GM23338 (cell line): ENCODE data around the gene TSFM. TPM values are rescaled to one million over a fixed set of nuclear protein-coding genes. Genes with fewer than 3 reads are reported as not detected.
A peak's percentile ranks its signal among the peaks of the same experiment; 100 is the strongest.

Experiments
- ATAC-seq: fragments of 200-7000 bp; cut with Tn5 transposase; 3 replicates; pipeline ENCODE4 v1.9.1; 2020
- DNase-seq: peaks from one replicate; pipeline ENCODE4 v3.0.0-alpha.2; 2015; ENCODE audit warnings: low spot score
- H2AFZ ChIP-seq: fragments of 200-600 bp; sonication (generic); 2 replicates; pipeline ENCODE4 v1.8.0; 2016; ENCODE audit warnings: antibody characterized with exemption, mild to moderate bottlenecking, moderate library complexity
- H3F3A ChIP-seq: fragments of 200-600 bp; sonication (generic); replicated peaks from 2 replicates; pipeline ENCODE4 v1.8.0; 2017; ENCODE audit warnings: antibody characterized with exemption, mixed run types, low read depth
- H3K27ac ChIP-seq: fragments of 200-600 bp; sonication (generic); 2 replicates; pipeline ENCODE4 v1.6.1; 2016; ENCODE audit warnings: low read depth
- H3K27me3 ChIP-seq: fragments of 200-600 bp; sonication (generic); 2 replicates; pipeline ENCODE4 v1.8.0; 2016; ENCODE audit warnings: mild to moderate bottlenecking, mixed run types, moderate library complexity; ENCODE audit not compliant: insufficient read depth
- H3K36me3 ChIP-seq: fragments of 200-600 bp; sonication (generic); 2 replicates; pipeline ENCODE4 v1.8.0; 2016; ENCODE audit warnings: mild to moderate bottlenecking; ENCODE audit not compliant: insufficient read depth
- H3K4me1 ChIP-seq: fragments of 200-600 bp; sonication (generic); 2 replicates; pipeline ENCODE4 v1.8.0; 2016; ENCODE audit warnings: mild to moderate bottlenecking, moderate library complexity; ENCODE audit not compliant: insufficient read depth
- H3K4me2 ChIP-seq: fragments of 200-600 bp; sonication (generic); 2 replicates; pipeline ENCODE4 v1.7.1; 2017; ENCODE audit warnings: mixed run types
- H3K4me3 ChIP-seq: fragments of 200-600 bp; sonication (generic); 2 replicates; pipeline ENCODE4 v1.6.1; 2016; ENCODE audit warnings: mixed run types
- H3K79me2 ChIP-seq: fragments of 200-600 bp; sonication (generic); replicated peaks from 2 replicates; pipeline ENCODE4 v1.8.0; 2017; ENCODE audit warnings: mild to moderate bottlenecking; ENCODE audit not compliant: insufficient read depth
- H3K9me2 ChIP-seq: fragments of 200-600 bp; sonication (generic); 2 replicates; pipeline ENCODE4 v1.8.0; 2017; ENCODE audit not compliant: insufficient read depth
- H4K20me1 ChIP-seq: fragments of 200-600 bp; sonication (generic); replicated peaks from 2 replicates; pipeline ENCODE4 v1.8.0; 2017; ENCODE audit warnings: mild to moderate bottlenecking; ENCODE audit not compliant: insufficient read depth
- H3K27ac Mint-ChIP-seq: 2 replicates; pipeline ENCODE4 v1.8.0; 2020; ENCODE audit warnings: inconsistent platforms, mild to moderate bottlenecking, moderate library complexity, mixed read lengths
- H3K27me3 Mint-ChIP-seq: 3 replicates; pipeline ENCODE4 v1.8.0; 2022; ENCODE audit warnings: low read depth, mild to moderate bottlenecking, moderate library complexity, mixed read lengths, inconsistent platforms; ENCODE audit not compliant: insufficient read depth, poor library complexity
- H3K36me3 Mint-ChIP-seq: 3 replicates; pipeline ENCODE4 v1.8.0; 2021; ENCODE audit warnings: low read depth, mild to moderate bottlenecking, inconsistent platforms, moderate library complexity, mixed read lengths
- H3K4me1 Mint-ChIP-seq: 3 replicates; pipeline ENCODE4 v1.8.0; 2020; ENCODE audit warnings: mild to moderate bottlenecking, inconsistent platforms, mixed read lengths
- H3K4me3 Mint-ChIP-seq: 3 replicates; pipeline ENCODE4 v1.8.0; 2021; ENCODE audit warnings: moderate library complexity, mild to moderate bottlenecking, inconsistent platforms, mixed read lengths
- H3K9me3 Mint-ChIP-seq: 3 replicates; pipeline ENCODE4 v1.8.0; 2020; ENCODE audit warnings: moderate library complexity, mild to moderate bottlenecking, inconsistent platforms, mixed read lengths
- CTCF ChIP-seq, 2 experiments: fragments of 200-600 bp in 1 of 2; sonication (generic) in 1 of 2; conservative IDR thresholded peaks; 2 replicates each; pipeline versions ENCODE4 v1.5.1 to v1.6.1; 2016 to 2017; ENCODE audit warnings: antibody characterized with exemption in 2 of 2, low read depth in 2 of 2, mild to moderate bottlenecking in 2 of 2, moderate library complexity in 1 of 2
- ETS1 ChIP-seq: IDR thresholded peaks from 2 replicates; pipeline ENCODE4 v1.6.1; 2016; ENCODE audit warnings: antibody characterized with exemption
- EZH2 ChIP-seq: fragments of 200-600 bp; sonication (generic); IDR thresholded peaks from one replicate; pipeline ENCODE4 v1.8.0; 2017; ENCODE audit warnings: antibody characterized with exemption, mild to moderate bottlenecking, low read depth; ENCODE audit not compliant: unreplicated experiment
- EZH2phosphoT487 ChIP-seq: fragments of 200-600 bp; sonication (generic); IDR thresholded peaks from one replicate; pipeline ENCODE4 v1.8.1; 2018; ENCODE audit warnings: antibody characterized with exemption; ENCODE audit not compliant: unreplicated experiment
- JUNB ChIP-seq: IDR thresholded peaks from one replicate; pipeline ENCODE4 v1.6.1; 2016; ENCODE audit warnings: antibody characterized with exemption; ENCODE audit not compliant: unreplicated experiment
- NANOG ChIP-seq: IDR thresholded peaks from 2 replicates; pipeline ENCODE4 v1.6.1; 2016; ENCODE audit warnings: antibody characterized with exemption, borderline replicate concordance
- POLR2AphosphoS5 ChIP-seq: IDR thresholded peaks from 2 replicates; pipeline ENCODE4 v1.6.1; 2016; ENCODE audit warnings: antibody characterized with exemption, low read depth
- REST ChIP-seq: IDR thresholded peaks from one replicate; pipeline ENCODE4 v1.6.1; 2018; ENCODE audit warnings: antibody characterized with exemption; ENCODE audit not compliant: unreplicated experiment
- ZNF114 ChIP-seq: fragments of 250-450 bp; sonication (Bioruptor Pico); IDR thresholded peaks from 2 replicates; pipeline ENCODE4 v1.5.0; 2020; ENCODE audit warnings: mild to moderate bottlenecking, moderate library complexity
- ZNF331 ChIP-seq: fragments of 250-450 bp; sonication (Bioruptor Pico); IDR thresholded peaks from 2 replicates; pipeline ENCODE4 v1.5.0; 2020; ENCODE audit warnings: low read depth, mild to moderate bottlenecking, moderate library complexity
- polyA plus RNA-seq: library from polyadenylated mRNA; unstranded; fragments of >200 nt; fragmentation: Nextera tagmentation; extraction: Ambion mirVana; gene quantifications from 2 replicates; pipeline ENCODE4 v1.2.1, GENCODE V29; 2016
- total RNA-seq: library from RNA; depleted of rRNA; stranded (reverse); fragments of >200 nt; shearing (Covaris generic); gene quantifications from 2 replicates; pipeline ENCODE4 v1.2.3, GENCODE V29; 2014

The TSFM gene
- total and polyA plus RNA-seq, 2 experiments from 2014 or later, result 29.5 to 43.1 TPM

GRCh38 chr12:57834086-57834876 is 51.7 kb downstream of the TSFM start (continued):
- TF ChIP-seq EZH2phosphoT487 (no peak), ETS1 (no peak), EZH2 (no peak), JUNB (no peak)

GRCh38 chr12:57835366-57836288 is 53.0 kb downstream of the TSFM start:
- peaks cover 97% of the 10 kb centered on the region for H3K79me2 ChIP-seq
- H3K27me3 Mint-ChIP-seq, result peaks cover 13% of the 10 kb centered on the region
- TF ChIP-seq ZNF114 (CRISPR knock-in tag), result no peak
- TF ChIP-seq ZNF331 (CRISPR knock-in tag), result no peak
- TF ChIP-seq REST, result no peak
- no peak for TF ChIP-seq JUNB
- TF ChIP-seq EZH2phosphoT487, result no peak
- TF ChIP-seq CTCF (conservative IDR thresholded peaks at IDR 0.05; ENCODE audit: low read depth in 2 of 2), result no peak
- no peak for TF ChIP-seq POLR2AphosphoS5
- TF ChIP-seq NANOG, result no peak

More at GRCh38 chr12:57835366-57836288, 53.0 kb downstream of the TSFM start:
- ATAC-seq (no peak), DNase-seq (no peak)
- Histone ChIP-seq H3K4me3 (peak overlapping the region; percentile 29; the same call in 1 of the 2 replicates), H3K27me3 (no peaks in the 10 kb centered on the region), H3K4me2 (peak overlapping the region; percentile 42), H3K36me3 (no peaks in the 10 kb centered on the region), H3K9me2 (no peaks in the 10 kb centered on the region), H2AFZ (no peak overlapping the region), H3F3A (peaks cover 17% of the 10 kb centered on the region), H3K4me1 (peaks cover 82% of the 10 kb centered on the region), H4K20me1 (peaks cover 27% of the 10 kb centered on the region), H3K27ac (peak overlapping the region; percentile 88; the same call in 1 of the 2 replicates)
- H3K9me3 Mint-ChIP-seq, result no peaks in the 10 kb centered on the region
- H3K36me3 Mint-ChIP-seq, result no peaks in the 10 kb centered on the region
- H3K4me1 Mint-ChIP-seq, result peaks cover 82% of the 10 kb centered on the region
- peak overlapping the region; percentile 95 for H3K27ac Mint-ChIP-seq
- H3K4me3 Mint-ChIP-seq, result peak overlapping the region; percentile 29; the same call in 2 of the 3 replicates
